Measurements from ENCODE around the gene DUSP15.
"Not testable (repeated sequence)": the region's sequence is repeated elsewhere in the genome, so short reads cannot be mapped to it uniquely, and the experiment has no call there.

DUSP15 gene

DNA sequence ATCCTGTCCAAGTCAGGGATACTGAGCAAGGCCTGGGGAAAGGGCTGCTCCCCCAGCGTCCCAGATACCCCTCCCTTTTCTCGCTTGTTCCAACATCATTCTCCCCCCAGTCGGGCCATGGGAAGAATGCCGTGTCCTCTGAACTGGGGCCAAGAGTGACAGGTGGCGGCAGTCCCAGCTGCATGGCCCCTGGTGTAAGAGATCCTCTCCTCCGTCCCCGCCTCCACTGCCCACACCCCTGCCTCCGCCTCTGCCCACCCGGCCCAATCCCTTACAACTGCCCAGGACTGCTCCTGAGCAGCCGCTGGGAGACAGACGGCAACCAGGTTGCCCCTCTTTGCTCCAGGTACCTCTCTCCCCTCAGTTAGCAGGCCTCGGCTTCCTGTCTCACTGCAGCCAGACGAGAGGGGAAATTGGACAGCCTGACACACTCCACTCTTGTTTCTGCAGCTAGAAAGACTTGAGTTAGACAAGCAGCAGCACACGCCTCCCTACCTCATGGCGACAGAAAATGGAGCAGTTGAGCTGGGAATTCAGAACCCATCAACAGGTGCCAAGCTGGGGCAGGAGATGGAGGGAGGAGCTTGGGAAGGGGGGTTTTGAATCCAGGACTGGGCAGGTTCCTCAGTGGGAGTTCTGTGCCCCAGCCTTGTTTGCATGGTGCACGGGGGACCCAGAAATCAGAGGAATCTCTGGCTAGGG is 51.1 kb downstream of the DUSP15 start, which contains the start of gene MYLK2:
TSS of gene MYLK2 (plus strand) at position 274 of the 702 bp plus-strand sequence. CDS start at position 499, 225 bp downstream.
- no peak for DNase-seq

DNA sequence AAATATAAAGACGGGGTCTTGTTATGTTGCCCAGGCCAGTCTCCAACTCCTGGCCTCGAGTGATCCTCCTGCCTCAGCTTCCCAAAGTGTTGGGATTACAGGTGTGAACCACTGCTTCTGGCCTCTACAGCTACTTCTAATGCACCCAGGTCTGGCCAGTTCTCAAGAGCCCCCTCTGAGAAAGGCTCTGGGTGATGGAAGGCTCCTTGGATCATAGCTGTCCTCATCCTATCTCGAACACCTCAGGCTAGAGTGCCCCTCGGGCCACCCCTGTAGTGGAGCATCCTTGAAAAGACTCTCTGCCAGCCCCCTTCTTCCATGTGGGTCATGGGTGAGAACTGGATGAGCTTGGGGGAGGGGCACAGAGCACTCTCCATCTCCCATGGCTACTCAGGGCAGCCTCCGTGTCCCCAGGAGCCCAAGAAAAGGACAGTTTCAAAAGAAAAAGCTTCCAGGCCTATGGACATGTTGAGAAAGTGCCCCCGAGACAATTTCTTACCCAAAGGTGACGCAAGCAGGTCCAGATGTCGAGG is 51.9 kb downstream of the DUSP15 start:
- DNase-seq: no peak

DNA sequence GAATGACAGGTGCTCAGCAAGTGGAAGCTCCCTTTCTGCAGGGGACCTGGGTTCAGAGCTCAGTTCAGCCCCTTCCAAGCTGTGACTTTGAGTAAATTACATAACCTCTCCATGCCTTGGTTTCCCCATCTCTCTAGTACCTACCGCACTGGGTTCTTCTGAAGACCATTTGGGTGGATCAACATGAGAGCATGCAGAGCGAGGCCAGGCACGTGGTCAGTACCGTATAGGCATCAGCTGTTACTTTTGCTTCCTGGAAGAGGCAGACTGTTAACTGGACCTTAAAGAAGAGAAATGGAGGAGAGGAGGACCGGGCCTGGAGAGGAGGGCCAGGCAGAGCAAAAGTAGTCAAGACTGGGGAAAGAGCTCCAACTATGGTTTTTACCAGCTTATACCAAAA is 52.9 kb downstream of the DUSP15 start:
- no peak for DNase-seq

DNA sequence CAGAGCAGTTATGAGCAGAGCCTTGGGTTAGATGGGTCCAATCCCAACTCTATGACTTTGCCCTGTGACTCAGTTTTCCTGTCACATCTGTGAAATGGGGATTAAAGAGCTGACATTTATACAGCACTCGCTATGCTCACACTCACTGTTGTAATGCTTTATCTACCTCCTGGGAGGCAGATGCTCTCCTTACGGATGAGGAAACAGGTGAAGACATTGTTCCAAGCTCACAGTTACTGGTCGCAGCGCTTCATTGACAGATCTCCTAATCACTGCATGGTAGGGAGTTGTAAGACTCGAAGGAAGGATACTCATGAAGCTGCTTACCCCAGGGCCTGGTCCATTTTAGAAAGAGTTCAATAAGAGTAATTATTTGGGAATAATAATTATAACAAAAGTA is 54.1 kb downstream of the DUSP15 start:
- no peak for DNase-seq

DNA sequence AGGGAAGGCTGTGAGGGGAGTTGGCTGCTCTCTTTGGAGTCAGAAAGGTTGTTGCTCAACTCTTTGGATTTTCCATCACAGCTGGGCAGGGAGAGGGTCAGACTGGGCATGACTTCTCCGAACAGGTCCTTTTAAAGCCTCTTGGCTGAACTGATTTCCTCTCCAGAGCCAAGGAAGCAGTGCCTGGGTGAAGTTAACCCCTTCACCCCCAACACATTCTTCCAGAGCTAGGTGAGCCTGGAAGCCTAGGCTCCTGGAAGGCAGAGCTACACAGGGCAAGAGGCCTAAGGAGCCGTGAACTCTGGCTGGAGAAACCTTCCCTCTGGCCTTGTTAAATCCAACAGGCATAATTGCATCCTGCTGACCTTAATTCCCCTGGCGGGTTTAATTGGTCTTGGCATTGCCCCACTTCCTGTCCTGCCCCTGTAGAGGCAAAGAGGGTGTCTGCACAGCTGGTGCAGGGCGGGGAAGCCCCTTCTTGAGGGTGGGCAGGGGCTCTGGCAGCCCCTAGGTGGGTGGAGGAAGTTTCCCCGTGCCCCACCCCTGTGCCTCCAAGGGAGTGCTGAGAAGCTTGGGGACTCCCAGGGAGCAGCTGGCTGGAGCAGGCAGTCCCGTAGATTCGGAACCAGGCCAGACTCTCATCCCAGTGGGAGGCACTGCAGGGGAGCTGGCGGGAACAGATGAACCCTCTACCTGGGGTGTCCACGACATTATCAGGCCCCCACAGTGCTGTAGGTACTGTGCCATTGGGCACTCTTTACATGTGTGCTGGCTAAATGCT is 54.7 kb downstream of the DUSP15 start:
- no peak for DNase-seq

DNA sequence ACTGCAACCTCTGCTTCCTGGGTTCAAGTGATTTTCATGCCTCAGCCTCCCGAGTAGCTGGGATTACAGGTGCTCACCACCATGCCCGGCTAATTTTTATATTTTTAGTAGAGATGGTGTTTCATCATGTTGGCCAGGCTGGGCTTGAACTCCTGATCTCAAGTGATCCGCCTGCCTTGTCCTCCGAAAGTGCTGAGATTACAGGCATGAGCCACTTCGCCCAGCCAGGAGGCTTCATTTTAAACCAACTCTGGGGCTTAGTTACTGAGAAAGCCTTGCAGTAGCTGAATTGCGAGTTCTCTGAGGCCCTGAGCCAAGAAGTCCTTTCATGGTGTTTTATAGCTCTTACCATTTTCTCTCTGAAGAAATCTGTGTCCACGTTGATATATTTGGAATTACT is 56.2 kb downstream of the DUSP15 start:
- DNase-seq: not testable (repeated sequence)

DNA sequence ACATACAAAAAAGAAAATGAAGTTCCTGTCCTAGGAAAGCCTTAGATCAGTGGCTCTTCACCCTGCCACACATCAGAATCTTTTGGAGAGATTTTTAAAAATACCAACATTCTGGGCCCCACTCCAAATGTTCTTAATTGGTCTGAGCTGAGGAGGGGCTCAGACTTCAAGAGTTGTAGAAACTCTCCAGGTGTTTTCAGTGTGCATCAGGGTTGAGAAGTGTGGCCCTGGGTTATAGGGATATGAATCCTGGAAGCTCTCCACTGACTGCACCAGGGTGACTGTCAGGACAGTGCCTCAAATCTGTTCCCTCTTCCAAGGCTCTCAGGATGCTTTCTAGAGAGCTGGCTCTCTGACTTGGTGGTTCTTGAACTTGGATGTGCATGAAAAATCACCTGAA is 56.7 kb downstream of the DUSP15 start:
- no peak for DNase-seq

DNA sequence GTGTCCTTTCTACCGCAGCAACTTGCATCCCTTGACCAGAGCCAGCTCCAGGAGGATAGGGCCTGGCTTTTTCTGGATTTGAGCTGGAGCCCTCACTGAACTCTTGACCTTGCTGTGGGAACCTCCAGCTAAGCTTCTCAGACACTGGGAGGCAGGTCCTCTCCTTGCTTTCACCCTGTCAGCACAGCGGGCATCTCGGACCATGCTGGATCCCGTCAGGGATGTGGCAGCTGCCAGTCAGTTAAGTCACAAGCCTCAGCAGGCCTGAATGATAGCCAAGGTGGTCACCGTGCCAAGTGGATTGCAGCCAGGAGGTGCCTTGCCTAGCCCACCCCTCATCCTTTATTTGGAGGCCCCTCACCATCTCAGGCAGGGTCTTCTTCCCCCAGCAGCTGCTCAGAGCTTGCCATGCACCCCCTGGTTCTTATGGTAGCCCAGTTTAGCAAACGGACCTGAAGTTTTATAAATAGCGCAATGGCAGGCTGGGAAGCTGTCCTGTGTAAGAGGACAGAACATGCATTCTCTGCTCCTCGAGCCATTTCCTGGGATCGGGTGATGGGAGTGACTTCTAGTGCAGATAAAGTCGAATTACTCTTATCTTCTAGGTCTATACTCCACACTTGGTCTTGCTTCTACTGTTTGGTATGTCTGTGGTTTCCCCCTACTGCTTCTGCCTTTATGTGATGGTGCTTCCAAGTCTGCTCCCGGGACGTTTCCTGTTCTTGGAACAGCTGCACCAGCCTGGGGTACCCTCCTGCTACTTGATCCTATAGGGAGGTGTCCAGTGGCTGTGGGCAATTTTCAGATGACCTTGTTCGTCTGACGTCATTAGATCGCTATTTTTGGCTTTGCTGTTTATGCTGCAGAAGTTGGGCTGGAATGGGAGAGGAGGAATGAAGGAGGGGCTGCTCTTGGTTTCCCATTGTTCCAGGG is 58.3 kb downstream of the DUSP15 start:
- no peak for DNase-seq

DNA sequence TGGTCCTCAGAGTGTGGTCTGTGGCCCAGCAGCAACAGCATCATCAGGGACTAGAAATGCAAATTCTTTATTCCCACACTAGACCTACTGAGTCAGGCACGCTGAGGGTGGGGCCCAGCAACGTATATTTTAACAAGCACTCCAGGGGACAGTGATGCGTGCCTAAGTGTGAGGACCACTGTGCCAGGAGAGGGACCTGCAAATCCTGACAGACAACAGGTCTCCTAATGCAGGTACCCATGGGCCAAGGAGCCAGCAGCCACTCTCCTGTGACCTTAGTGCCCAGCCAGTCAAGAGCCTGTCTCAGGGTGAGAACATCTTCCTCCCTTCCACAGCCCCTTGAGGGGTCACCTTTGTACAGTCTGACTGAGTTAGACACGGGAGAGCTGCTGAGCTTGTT is 59.1 kb downstream of the DUSP15 start:
- DNase-seq: no peak

Data from NCI-H526 treated with DMSO at 0.1 percent for 48 hours (cell line).